GM19395 (cell line): Measurements from ENCODE around the gene ACTR3.
"Not testable (repeated sequence)": the region's sequence is repeated elsewhere in the genome, so short reads cannot be mapped to it uniquely, and the experiment has no call there.

Experiments
- ATAC-seq: cut with Tn5 transposase; IDR thresholded peaks from one replicate; pipeline ENCODE4 v1.9.1; 2021; ENCODE audit warnings: mild to moderate bottlenecking, moderate library complexity; ENCODE audit not compliant: unreplicated experiment

ACTR3 gene

GRCh38 chr2:113889471-113890252 is at the start of gene ACTR3:
TSS of gene ACTR3 (plus strand) at chr2:113890089. CDS start at chr2:113890280, 191 bp downstream.
- ATAC-seq, result peak; percentile 51

GRCh38 chr2:113840518-113840917 is 49.4 kb upstream of the ACTR3 start:
- ATAC-seq, result no peak

- ATAC-seq, result no peak
Measured at GRCh38 chr2:113842919-113843736, 46.8 kb upstream of the ACTR3 start.

- ATAC-seq, result not testable (repeated sequence)
Measured at GRCh38 chr2:113843737-113844050, 46.2 kb upstream of the ACTR3 start.

GRCh38 chr2:113845261-113845660 is 44.6 kb upstream of the ACTR3 start:
- ATAC-seq, result no peak

GRCh38 chr2:113845796-113846195 is 44.1 kb upstream of the ACTR3 start:
- ATAC-seq, result not testable (repeated sequence)

- ATAC-seq, result no peak
Measured at GRCh38 chr2:113846429-113846828, 43.5 kb upstream of the ACTR3 start.

GRCh38 chr2:113847144-113847543 is 42.7 kb upstream of the ACTR3 start:
- no peak for ATAC-seq

GRCh38 chr2:113848758-113849415 is 41.0 kb upstream of the ACTR3 start:
- no peak for ATAC-seq

- no peak for ATAC-seq
Measured at GRCh38 chr2:113850687-113851086, 39.2 kb upstream of the ACTR3 start.

GRCh38 chr2:113851640-113852039 is 38.2 kb upstream of the ACTR3 start:
- ATAC-seq, result no peak

- ATAC-seq, result no peak
Measured at GRCh38 chr2:113854208-113854607, 35.7 kb upstream of the ACTR3 start.

- ATAC-seq, result peak; percentile 44
Measured at GRCh38 chr2:113854970-113855740, 34.7 kb upstream of the ACTR3 start.

- ATAC-seq, result no peak
Measured at GRCh38 chr2:113857464-113857863, 32.4 kb upstream of the ACTR3 start.

- no peak for ATAC-seq
Measured at GRCh38 chr2:113858764-113859163, 31.1 kb upstream of the ACTR3 start.

GRCh38 chr2:113861740-113862139 is 28.1 kb upstream of the ACTR3 start:
- ATAC-seq, result peak; percentile 47

GRCh38 chr2:113863144-113863543 is 26.7 kb upstream of the ACTR3 start:
- no peak for ATAC-seq

- no peak for ATAC-seq
Measured at GRCh38 chr2:113867571-113867970, 22.3 kb upstream of the ACTR3 start.

- ATAC-seq, result no peak
Measured at GRCh38 chr2:113869253-113869652, 20.6 kb upstream of the ACTR3 start.

GRCh38 chr2:113872201-113872600 is 17.7 kb upstream of the ACTR3 start:
- no peak for ATAC-seq

GRCh38 chr2:113873867-113874266 is 16.0 kb upstream of the ACTR3 start:
- ATAC-seq, result no peak
